Endothelial cell of umbilical vein (primary cell): ENCODE results near the gene TPM1. TPM values are rescaled to one million over a fixed set of nuclear protein-coding genes. Genes with fewer than 3 reads are reported as not detected.

Source experiments
- BruUV-seq: library from RNA; stranded (reverse); fragments of 400-500 nt; replicated peaks from 2 replicates; lab custom pipeline; 2021; lab: Mats Ljungman, UMichigan
- CTCF ChIA-PET: fragments of 300-600, 350-600 bp; sonication (Branson Sonifier 250); formaldehyde crosslinking; loops from one replicate; lab custom pipeline; 2021; ENCODE audit warnings: antibody characterized with exemption, inconsistent platforms; lab: Charles Lee
- POLR2A ChIA-PET: fragments of 300-600, 350-600 bp; sonication (Branson Sonifier 250); formaldehyde crosslinking; loops from one replicate; lab custom pipeline; 2021; ENCODE audit warnings: antibody characterized with exemption, inconsistent platforms; lab: Charles Lee
- DNase-seq: peaks from one replicate; pipeline ENCODE4 v3.0.0-alpha.2; 2011; ENCODE audit warnings: low read depth, low spot score
- FAIRE-seq: peaks from 2 replicates; lab custom pipeline; 2011; peaks lifted over from hg19 to GRCh38; lab: Jason Lieb, UNC
- H2AFZ ChIP-seq: 2 replicates; pipeline ENCODE4 v1.6.0; 2012; ENCODE audit warnings: low read depth, low read length, control low read depth, inconsistent platforms
- H3K27ac ChIP-seq: 2 replicates; pipeline ENCODE4 v1.5.1; 2011; ENCODE audit warnings: low read depth, mild to moderate bottlenecking, control low read depth, low read length, moderate library complexity; ENCODE audit not compliant: insufficient read depth
- H3K27me3 ChIP-seq, 2 experiments: 2 replicates each; pipeline versions ENCODE4 v1.6.0 to v1.6.1; 2011; ENCODE audit warnings: low read length in 2 of 2, mixed read lengths in 1 of 2; ENCODE audit not compliant: control insufficient read depth in 2 of 2, insufficient read depth in 2 of 2
- H3K36me3 ChIP-seq, 2 experiments: 2 replicates in 1 of 2; 3 replicates in 1 of 2; pipeline ENCODE4 v1.5.1; 2011; ENCODE audit warnings: low read length in 2 of 2, mild to moderate bottlenecking in 1 of 2, moderate library complexity in 1 of 2; ENCODE audit not compliant: control insufficient read depth in 2 of 2, insufficient read depth in 2 of 2; ENCODE audit errors: extremely low read depth in 1 of 2
- H3K4me1 ChIP-seq: 3 replicates; pipeline ENCODE4 v1.5.1; 2011; ENCODE audit warnings: mild to moderate bottlenecking, low read length; ENCODE audit not compliant: control insufficient read depth, insufficient read depth; ENCODE audit errors: extremely low read depth
- H3K4me2 ChIP-seq: 2 replicates; pipeline ENCODE4 v1.6.1; 2011; ENCODE audit warnings: low read length, control low read depth, mixed read lengths; ENCODE audit not compliant: insufficient read depth
- H3K4me3 ChIP-seq, 3 experiments: fragments of 200-600 bp in 1 of 3; sonication (generic), shearing (Covaris generic) in 1 of 3; replicated peaks in 1 of 3; 2 replicates each; pipeline ENCODE4 v1.5.1; 2011 to 2016; ENCODE audit warnings: control low read depth in 3 of 3, low read length in 3 of 3, mild to moderate bottlenecking in 2 of 3, inconsistent platforms in 1 of 3, low read depth in 1 of 3, moderate library complexity in 1 of 3; ENCODE audit not compliant: insufficient read depth in 1 of 3
- H3K79me2 ChIP-seq: 2 replicates; pipeline ENCODE4 v1.6.0; 2012; ENCODE audit warnings: low read length, inconsistent platforms; ENCODE audit not compliant: control insufficient read depth, insufficient read depth
- H3K9ac ChIP-seq: replicated peaks from 2 replicates; pipeline ENCODE3; 2011; ENCODE audit warnings: low read length, control low read depth; ENCODE audit not compliant: insufficient read depth; ENCODE audit errors: extremely low read depth
- H3K9me1 ChIP-seq: replicated peaks from 3 replicates; pipeline ENCODE4 v1.6.0; 2011; ENCODE audit warnings: mild to moderate bottlenecking, low read length; ENCODE audit not compliant: control insufficient read depth, insufficient read depth; ENCODE audit errors: extremely low read depth
- H3K9me3 ChIP-seq: replicated peaks from 2 replicates; pipeline ENCODE4 v1.5.1; 2012; ENCODE audit warnings: low read length, inconsistent platforms; ENCODE audit not compliant: control insufficient read depth, insufficient read depth
- H4K20me1 ChIP-seq: replicated peaks from 2 replicates; pipeline ENCODE3; 2011; ENCODE audit warnings: mild to moderate bottlenecking, low read length; ENCODE audit not compliant: control insufficient read depth, insufficient read depth; ENCODE audit errors: extremely low read depth
- CTCF ChIP-seq, 2 donors: IDR thresholded peaks; 1 replicate in 1 of 2; 2 replicates in 1 of 2; pipeline ENCODE4 v1.5.1; 2011; ENCODE audit warnings: low read length in 2 of 2, mild to moderate bottlenecking in 2 of 2, moderate library complexity in 2 of 2, control low read depth in 1 of 2, inconsistent platforms in 1 of 2, low read depth in 1 of 2; ENCODE audit not compliant: insufficient read depth in 1 of 2; ENCODE audit errors: extremely low read depth in 1 of 2
- EZH2 ChIP-seq: IDR thresholded peaks from 2 replicates; pipeline ENCODE4 v1.6.1; 2012; ENCODE audit warnings: borderline replicate concordance, low read depth, mild to moderate bottlenecking, moderate library complexity, low read length, inconsistent platforms; ENCODE audit not compliant: severe bottlenecking
- FOS ChIP-seq: IDR thresholded peaks from 2 replicates; pipeline ENCODE4 v1.6.1; 2011; ENCODE audit warnings: mild to moderate bottlenecking, low read length, moderate library complexity, borderline replicate concordance; ENCODE audit not compliant: insufficient read depth
- GATA2 ChIP-seq: IDR thresholded peaks from 2 replicates; pipeline ENCODE4 v1.7.0; 2011; ENCODE audit warnings: low read depth, mild to moderate bottlenecking, moderate library complexity, mixed read lengths, low read length; ENCODE audit not compliant: insufficient read length, insufficient read depth
- JUN ChIP-seq: IDR thresholded peaks from 2 replicates; pipeline ENCODE4 v1.6.1; 2011; ENCODE audit warnings: borderline replicate concordance, low read depth; ENCODE audit not compliant: insufficient read length, insufficient read depth
- MAX ChIP-seq: IDR thresholded peaks from 2 replicates; pipeline ENCODE4 v1.6.1; 2011; ENCODE audit not compliant: insufficient read depth, insufficient read length
- MYC ChIP-seq: IDR thresholded peaks from one replicate; pipeline ENCODE4 v1.6.1; 2011; ENCODE audit warnings: mild to moderate bottlenecking, low read depth, low read length
- POLR2A ChIP-seq: IDR thresholded peaks from 2 replicates; pipeline ENCODE4 v1.6.1; 2012; ENCODE audit warnings: low read depth, mild to moderate bottlenecking, control low read depth, low read length
- POLR2AphosphoS5 ChIP-seq: IDR thresholded peaks from 2 replicates; pipeline ENCODE4 v1.6.1; 2012; ENCODE audit warnings: low read depth, mild to moderate bottlenecking, control low read depth, low read length, moderate library complexity; ENCODE audit not compliant: insufficient read depth
- dilution Hi-C: fragments of 300-500 bp; cut with MboI; formaldehyde crosslinking; loops from one replicate; pipeline ENCODE4 v1.15.0; 2019; ENCODE audit warnings: low sequenced_read_pairs; ENCODE audit not compliant: extremely low pct_ligation_motif_present
- intact Hi-C: fragments of 100-400 bp; cut with micrococcal nuclease; formaldehyde crosslinking; loops from one replicate; pipeline ENCODE4 v1.10.0; 2022
- polyA plus RNA-seq, 4 experiments: library from polyadenylated mRNA; depleted of rRNA in 3 of 4; stranded (reverse) in 3 of 4; unstranded in 1 of 4; fragments of >200 nt; gene quantifications; 2 replicates each; pipeline versions ENCODE4 v1.2.1 to v1.2.3, GENCODE V29; 2011 to 2012; ENCODE audit warnings: missing spikeins in 1 of 4
- total RNA-seq: library from RNA; stranded (reverse); gene quantifications from 2 replicates; pipeline ENCODE4 v1.2.3, GENCODE V29; 2021

TPM1 gene
- total and polyA plus RNA-seq, 2 donors (not counting 3 experiments of a cell fraction or from before 2014, with no cell fraction given) = 518 to 558 TPM

- Histone ChIP-seq H3K4me1 (peaks cover 8% of the 10 kb centered on the region), H3K79me2 (no peaks in the 10 kb centered on the region), H3K27ac (no peak overlapping the region), H3K4me3 (no peak overlapping the region), H3K27me3 (no peaks in the 10 kb centered on the region), H3K9me3 (no peaks in the 10 kb centered on the region), H2AFZ (no peak overlapping the region), H3K9me1 (no peaks in the 10 kb centered on the region), H3K4me2 (no peak overlapping the region), H3K9ac (no peak overlapping the region), H3K36me3 (no peaks in the 10 kb centered on the region), H4K20me1 (no peaks in the 10 kb centered on the region)
- intact Hi-C loops = no loop called here
- no peak for DNase-seq
- ChIA-PET POLR2A (interaction anchor here (0.6 kb wide), 1 partner anchor 273 kb away, joined by 3 read pairs; no protein-coding TSS in a partner anchor), CTCF (interaction anchor here (0.9 to 1.9 kb wide), 4 partner anchors 12 to 317 kb away, joined by 3 to 8 read pairs (median 3); no protein-coding TSS in a partner anchor)
- dilution Hi-C loops = no loop called here
- TF ChIP-seq EZH2 (no peak), POLR2A (no peak), MAX (no peak), MYC (no peak), FOS (no peak), CTCF (IDR thresholded peaks at IDR 0.05; ENCODE audit: extremely low read depth in 1 of 2, insufficient read depth in 1 of 2, low read depth in 1 of 2, low read length in 2 of 2) (no peak), POLR2AphosphoS5 (no peak), JUN (no peak), GATA2 (no peak)
- BruUV-seq = no TSS peak
- FAIRE-seq = no peak
Measured at GRCh38 chr15:63086947-63087346, 44.4 kb downstream of the TPM1 start.
